ENCODE data around the gene PIK3R2. TPM values are rescaled to one million over a fixed set of nuclear protein-coding genes. Genes with fewer than 3 reads are reported as not detected.
A peak's percentile ranks its signal among the peaks of the same experiment; 100 is the strongest.

The PIK3R2 gene
- polyA plus RNA-seq, 1 donor (not counting 4 experiments of a cell fraction or from before 2014, with no cell fraction given): 13.9 TPM

GRCh38 chr19:18203408-18203862, 50.5 kb downstream of the PIK3R2 start:
- peak overlapping the region; percentile 15 for H3K9ac ChIP-seq (ENCODE audit: control insufficient read depth, extremely low read depth, insufficient read depth, low read length)
- dilution Hi-C loops (cut with MboI; ENCODE audit: extremely low pct_ligation_motif_present, low sequenced_read_pairs): no loop called here
- no peak overlapping the region for H3K27ac ChIP-seq (ENCODE audit: control insufficient read depth, insufficient read depth, low read length)
- no peaks in the 10 kb centered on the region for H4K20me1 ChIP-seq (ENCODE audit: control insufficient read depth, extremely low read depth, insufficient read depth, low read length)
- H3K9me1 ChIP-seq (ENCODE audit: control insufficient read depth, extremely low read depth, insufficient read depth, low read length): no peaks in the 10 kb centered on the region
- H3K4me2 ChIP-seq (ENCODE audit: control insufficient read depth, extremely low read depth, insufficient read depth, low read depth, low read length): peak overlapping the region; percentile 60
- no peaks in the 10 kb centered on the region for H3K9me3 ChIP-seq (ENCODE audit: control insufficient read depth, low read depth, low read length)
- TF ChIP-seq CTCF (optimal IDR thresholded peaks at IDR 0.05 in 1 of 3, IDR thresholded peaks at IDR 0.05 in 1 of 3, conservative IDR thresholded peaks at IDR 0.05 in 1 of 3; ENCODE audit: extremely low read depth in 1 of 3, insufficient read depth in 2 of 3, low read length in 3 of 3) (no peak), EZH2 (IDR thresholded peaks at IDR 0.05; ENCODE audit: low read length) (peak; percentile 29)
- peaks cover 20% of the 10 kb centered on the region for H3K4me1 ChIP-seq (ENCODE audit: control insufficient read depth, extremely low read depth, insufficient read depth, low read length)
- H3K4me3 ChIP-seq (ENCODE audit: control insufficient read depth in 2 of 3, extremely low read depth in 1 of 3, insufficient read depth in 2 of 3, low read depth in 1 of 3, low read length in 3 of 3): peak overlapping the region; percentile 68 to 78 (median 69)
- no peaks in the 10 kb centered on the region for H3K36me3 ChIP-seq (ENCODE audit: control insufficient read depth in 2 of 2, extremely low read depth in 1 of 2, insufficient read depth in 2 of 2, low read length in 2 of 2)
- H2AFZ ChIP-seq (ENCODE audit: control insufficient read depth, low read length): peak overlapping the region; percentile 68
- H3K79me2 ChIP-seq (ENCODE audit: control insufficient read depth, insufficient read depth, low read length): no peaks in the 10 kb centered on the region
- FAIRE-seq (no peak), DNase-seq (ENCODE audit: low read depth, low spot score) (no peak)
- peaks cover 2% of the 10 kb centered on the region for H3K27me3 ChIP-seq (ENCODE audit: control insufficient read depth, extremely low read depth, insufficient read depth, low read length)

GRCh38 chr19:18203863-18204393, 51.0 kb downstream of the PIK3R2 start, which contains the start of gene RAB3A:
Gene RAB3A, minus strand, starts transcription at chr19:18204042. Its CDS starts 1,302 bp downstream, at chr19:18202740.
- peak; percentile 73 for FAIRE-seq
- dilution Hi-C loops (cut with MboI; ENCODE audit: extremely low pct_ligation_motif_present, low sequenced_read_pairs): no loop called here
- Histone ChIP-seq H3K9me3 (ENCODE audit: control insufficient read depth, low read depth, low read length) (no peaks in the 10 kb centered on the region), H4K20me1 (ENCODE audit: control insufficient read depth, extremely low read depth, insufficient read depth, low read length) (no peaks in the 10 kb centered on the region), H3K4me3 (ENCODE audit: control insufficient read depth in 2 of 3, extremely low read depth in 1 of 3, insufficient read depth in 2 of 3, low read depth in 1 of 3, low read length in 3 of 3) (peak within 1 kb of the TSS; percentile 78 to 94 (median 86)), H3K27ac (ENCODE audit: control insufficient read depth, insufficient read depth, low read length) (peak within 1 kb of the TSS; percentile 80), H3K36me3 (ENCODE audit: control insufficient read depth in 2 of 2, extremely low read depth in 1 of 2, insufficient read depth in 2 of 2, low read length in 2 of 2) (no peaks in the 10 kb centered on the region), H2AFZ (ENCODE audit: control insufficient read depth, low read length) (peak within 1 kb of the TSS; percentile 85), H3K4me2 (ENCODE audit: control insufficient read depth, extremely low read depth, insufficient read depth, low read depth, low read length) (peak within 1 kb of the TSS; percentile 97), H3K9ac (ENCODE audit: control insufficient read depth, extremely low read depth, insufficient read depth, low read length) (peak within 1 kb of the TSS; percentile 77), H3K79me2 (ENCODE audit: control insufficient read depth, insufficient read depth, low read length) (no peaks in the 10 kb centered on the region), H3K9me1 (ENCODE audit: control insufficient read depth, extremely low read depth, insufficient read depth, low read length) (no peaks in the 10 kb centered on the region), H3K4me1 (ENCODE audit: control insufficient read depth, extremely low read depth, insufficient read depth, low read length) (peaks cover 20% of the 10 kb centered on the region), H3K27me3 (ENCODE audit: control insufficient read depth, extremely low read depth, insufficient read depth, low read length) (peaks cover 2% of the 10 kb centered on the region)
- no peak for TF ChIP-seq CTCF (optimal IDR thresholded peaks at IDR 0.05 in 1 of 3, IDR thresholded peaks at IDR 0.05 in 1 of 3, conservative IDR thresholded peaks at IDR 0.05 in 1 of 3; ENCODE audit: extremely low read depth in 1 of 3, insufficient read depth in 2 of 3, low read length in 3 of 3)
- no peak for TF ChIP-seq EZH2 (IDR thresholded peaks at IDR 0.05; ENCODE audit: low read length)
- DNase-seq (ENCODE audit: low read depth, low spot score): peak; percentile 99

Measured in keratinocyte (primary cell).